Endothelial cell (in vitro differentiated cells): Measurements from ENCODE around the gene ADAMTSL1. TPM values are rescaled to one million over a fixed set of nuclear protein-coding genes. Genes with fewer than 3 reads are reported as not detected.

Source experiments
- DNase-seq: peaks from one replicate; pipeline ENCODE4 v3.0.0; 2021; ENCODE audit warnings: low spot score
- H3K27ac Mint-ChIP-seq: one replicate; pipeline ENCODE4 v1.8.0; 2021; ENCODE audit warnings: mixed read lengths, inconsistent platforms; ENCODE audit not compliant: unreplicated experiment
- H3K27me3 Mint-ChIP-seq: one replicate; pipeline ENCODE4 v1.8.0; 2021; ENCODE audit warnings: mild to moderate bottlenecking, moderate library complexity, mixed read lengths, inconsistent platforms; ENCODE audit not compliant: unreplicated experiment
- H3K36me3 Mint-ChIP-seq: one replicate; pipeline ENCODE4 v1.8.0; 2021; ENCODE audit warnings: mild to moderate bottlenecking, low read depth, mixed read lengths, inconsistent platforms; ENCODE audit not compliant: unreplicated experiment
- H3K4me1 Mint-ChIP-seq: one replicate; pipeline ENCODE4 v1.8.0; 2021; ENCODE audit warnings: mild to moderate bottlenecking, mixed read lengths, inconsistent platforms; ENCODE audit not compliant: unreplicated experiment
- H3K4me3 Mint-ChIP-seq: one replicate; pipeline ENCODE4 v1.8.0; 2021; ENCODE audit warnings: mild to moderate bottlenecking, mixed read lengths, inconsistent platforms; ENCODE audit not compliant: unreplicated experiment
- H3K9me3 Mint-ChIP-seq: one replicate; pipeline ENCODE4 v1.8.0; 2021; ENCODE audit warnings: mixed read lengths, inconsistent platforms; ENCODE audit not compliant: unreplicated experiment
- long read RNA-seq: library from polyadenylated mRNA; unstranded; transcript quantifications from one replicate; pipeline ENCODE4 v2.0.0, GENCODE V29; 2020; ENCODE audit not compliant: unreplicated experiment
- total RNA-seq: library from RNA; stranded (reverse); fragmentation: NEBNext Ultra II Directional; extraction: Animal tissue kit (Norgen Biotek cat#: 25700); gene quantifications from one replicate; pipeline ENCODE4 v1.2.1, GENCODE V29; 2021; ENCODE audit not compliant: unreplicated experiment
- TF ChIP-seq, protein P1 (sequence below): fragments of 200-600 bp; sonication (generic); IDR thresholded peaks from one replicate; pipeline ENCODE4 v1.5.0; 2021; ENCODE audit warnings: antibody characterized with exemption; ENCODE audit not compliant: unreplicated experiment

ADAMTSL1 gene, protein sequence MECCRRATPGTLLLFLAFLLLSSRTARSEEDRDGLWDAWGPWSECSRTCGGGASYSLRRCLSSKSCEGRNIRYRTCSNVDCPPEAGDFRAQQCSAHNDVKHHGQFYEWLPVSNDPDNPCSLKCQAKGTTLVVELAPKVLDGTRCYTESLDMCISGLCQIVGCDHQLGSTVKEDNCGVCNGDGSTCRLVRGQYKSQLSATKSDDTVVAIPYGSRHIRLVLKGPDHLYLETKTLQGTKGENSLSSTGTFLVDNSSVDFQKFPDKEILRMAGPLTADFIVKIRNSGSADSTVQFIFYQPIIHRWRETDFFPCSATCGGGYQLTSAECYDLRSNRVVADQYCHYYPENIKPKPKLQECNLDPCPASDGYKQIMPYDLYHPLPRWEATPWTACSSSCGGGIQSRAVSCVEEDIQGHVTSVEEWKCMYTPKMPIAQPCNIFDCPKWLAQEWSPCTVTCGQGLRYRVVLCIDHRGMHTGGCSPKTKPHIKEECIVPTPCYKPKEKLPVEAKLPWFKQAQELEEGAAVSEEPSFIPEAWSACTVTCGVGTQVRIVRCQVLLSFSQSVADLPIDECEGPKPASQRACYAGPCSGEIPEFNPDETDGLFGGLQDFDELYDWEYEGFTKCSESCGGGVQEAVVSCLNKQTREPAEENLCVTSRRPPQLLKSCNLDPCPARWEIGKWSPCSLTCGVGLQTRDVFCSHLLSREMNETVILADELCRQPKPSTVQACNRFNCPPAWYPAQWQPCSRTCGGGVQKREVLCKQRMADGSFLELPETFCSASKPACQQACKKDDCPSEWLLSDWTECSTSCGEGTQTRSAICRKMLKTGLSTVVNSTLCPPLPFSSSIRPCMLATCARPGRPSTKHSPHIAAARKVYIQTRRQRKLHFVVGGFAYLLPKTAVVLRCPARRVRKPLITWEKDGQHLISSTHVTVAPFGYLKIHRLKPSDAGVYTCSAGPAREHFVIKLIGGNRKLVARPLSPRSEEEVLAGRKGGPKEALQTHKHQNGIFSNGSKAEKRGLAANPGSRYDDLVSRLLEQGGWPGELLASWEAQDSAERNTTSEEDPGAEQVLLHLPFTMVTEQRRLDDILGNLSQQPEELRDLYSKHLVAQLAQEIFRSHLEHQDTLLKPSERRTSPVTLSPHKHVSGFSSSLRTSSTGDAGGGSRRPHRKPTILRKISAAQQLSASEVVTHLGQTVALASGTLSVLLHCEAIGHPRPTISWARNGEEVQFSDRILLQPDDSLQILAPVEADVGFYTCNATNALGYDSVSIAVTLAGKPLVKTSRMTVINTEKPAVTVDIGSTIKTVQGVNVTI (N-terminal part only)
- total RNA-seq, result 18.2 TPM
- long read RNA-seq, partial matches to known transcripts, result 1 of 5 reads
- long read RNA-seq, other reads (novel, unspliced or antisense), result 2 of 5 reads

DNA sequence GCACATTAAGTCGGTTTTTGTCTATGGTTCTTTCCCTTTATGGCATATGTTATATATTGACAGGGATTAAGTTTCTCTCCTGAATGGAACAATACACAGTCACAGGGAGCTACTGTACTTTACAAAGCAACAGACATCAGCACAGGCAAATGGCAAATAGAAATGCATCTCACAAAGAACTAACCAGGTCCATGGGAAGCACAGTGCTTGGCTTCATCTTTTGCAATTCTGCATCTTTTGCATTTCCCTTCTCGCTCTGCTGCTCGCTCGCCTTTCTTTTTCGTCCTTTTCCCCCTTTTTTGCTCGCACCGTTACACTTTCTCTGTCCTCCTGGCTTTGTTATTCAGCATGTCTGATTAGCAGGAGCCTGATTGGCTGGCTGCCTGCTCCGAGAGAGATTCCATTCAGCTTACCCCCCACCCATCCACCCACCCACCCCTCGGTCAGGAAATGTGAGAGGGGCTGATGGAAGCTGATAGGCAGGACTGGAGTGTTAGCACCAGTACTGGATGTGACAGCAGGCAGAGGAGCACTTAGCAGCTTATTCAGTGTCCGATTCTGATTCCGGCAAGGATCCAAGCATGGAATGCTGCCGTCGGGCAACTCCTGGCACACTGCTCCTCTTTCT is at the start of gene ADAMTSL1:
ADAMTSL1 (plus strand) TSS at position 502 of the 628 bp plus-strand sequence; CDS start at position 582, 80 bp downstream.
- H3K4me3 Mint-ChIP-seq, result peak within 1 kb of the TSS; percentile 94
- peak within 1 kb of the TSS; percentile 95 for H3K27ac Mint-ChIP-seq
- TF ChIP-seq, protein P1, sequence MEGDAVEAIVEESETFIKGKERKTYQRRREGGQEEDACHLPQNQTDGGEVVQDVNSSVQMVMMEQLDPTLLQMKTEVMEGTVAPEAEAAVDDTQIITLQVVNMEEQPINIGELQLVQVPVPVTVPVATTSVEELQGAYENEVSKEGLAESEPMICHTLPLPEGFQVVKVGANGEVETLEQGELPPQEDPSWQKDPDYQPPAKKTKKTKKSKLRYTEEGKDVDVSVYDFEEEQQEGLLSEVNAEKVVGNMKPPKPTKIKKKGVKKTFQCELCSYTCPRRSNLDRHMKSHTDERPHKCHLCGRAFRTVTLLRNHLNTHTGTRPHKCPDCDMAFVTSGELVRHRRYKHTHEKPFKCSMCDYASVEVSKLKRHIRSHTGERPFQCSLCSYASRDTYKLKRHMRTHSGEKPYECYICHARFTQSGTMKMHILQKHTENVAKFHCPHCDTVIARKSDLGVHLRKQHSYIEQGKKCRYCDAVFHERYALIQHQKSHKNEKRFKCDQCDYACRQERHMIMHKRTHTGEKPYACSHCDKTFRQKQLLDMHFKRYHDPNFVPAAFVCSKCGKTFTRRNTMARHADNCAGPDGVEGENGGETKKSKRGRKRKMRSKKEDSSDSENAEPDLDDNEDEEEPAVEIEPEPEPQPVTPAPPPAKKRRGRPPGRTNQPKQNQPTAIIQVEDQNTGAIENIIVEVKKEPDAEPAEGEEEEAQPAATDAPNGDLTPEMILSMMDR, result no peak
- peaks cover 32% of the 10 kb centered on the region for H3K4me1 Mint-ChIP-seq
- no peaks in the 10 kb centered on the region for H3K9me3 Mint-ChIP-seq
- H3K27me3 Mint-ChIP-seq, result peaks cover 2% of the 10 kb centered on the region
- peaks cover 3% of the 10 kb centered on the region for H3K36me3 Mint-ChIP-seq
- peak; percentile 64 for DNase-seq

DNA sequence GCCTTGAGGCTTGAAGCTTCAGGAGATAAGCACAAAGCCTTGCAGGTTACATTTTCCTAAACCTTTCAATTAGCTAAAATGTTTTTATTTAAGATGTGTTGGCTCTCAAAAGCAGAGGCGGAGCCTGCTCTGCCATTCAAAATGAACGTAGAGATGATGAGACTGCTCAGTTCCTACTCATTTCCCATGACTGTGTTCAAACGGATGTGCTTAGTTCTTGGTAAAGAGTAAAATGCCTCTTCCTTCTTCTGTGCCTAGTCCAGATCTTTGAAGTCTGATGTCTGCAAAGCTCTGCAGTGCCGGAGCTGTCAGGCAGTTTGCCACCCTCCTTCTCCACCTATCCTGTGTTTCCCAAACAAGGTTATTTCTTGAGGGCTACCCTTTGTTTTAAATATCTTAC is 46.3 kb upstream of the ADAMTSL1 start:
- Mint-ChIP-seq H3K36me3 (no peaks in the 10 kb centered on the region), H3K4me1 (no peaks in the 10 kb centered on the region), H3K4me3 (no peak overlapping the region), H3K9me3 (no peaks in the 10 kb centered on the region), H3K27ac (no peak overlapping the region), H3K27me3 (peaks cover 2% of the 10 kb centered on the region)
- TF ChIP-seq, protein P1, result no peak
- DNase-seq, result no peak

- Mint-ChIP-seq H3K4me1 (no peaks in the 10 kb centered on the region), H3K4me3 (no peak overlapping the region), H3K36me3 (no peaks in the 10 kb centered on the region), H3K27ac (no peak overlapping the region), H3K9me3 (no peaks in the 10 kb centered on the region), H3K27me3 (peaks cover 2% of the 10 kb centered on the region)
- no peak for DNase-seq
- TF ChIP-seq, protein P1, result no peak
These were observed 45.3 kb upstream of the ADAMTSL1 start for GRCh38 chr9:18428661-18429060.

GRCh38 chr9:18429070-18429469 is 44.9 kb upstream of the ADAMTSL1 start:
- H3K9me3 Mint-ChIP-seq, result no peaks in the 10 kb centered on the region
- TF ChIP-seq, protein P1, result no peak
- H3K27me3 Mint-ChIP-seq, result peaks cover 2% of the 10 kb centered on the region
- no peak overlapping the region for H3K27ac Mint-ChIP-seq
- H3K4me3 Mint-ChIP-seq, result no peak overlapping the region
- no peaks in the 10 kb centered on the region for H3K4me1 Mint-ChIP-seq
- DNase-seq, result no peak
- H3K36me3 Mint-ChIP-seq, result no peaks in the 10 kb centered on the region
